Kidney tubule cell (primary cell): Measurements from ENCODE around the gene CPB2.

Source experiments
- DNase-seq: peaks from one replicate; pipeline ENCODE4 v3.0.0-alpha.2; 2018; ENCODE audit warnings: low spot score

Gene CPB2

GRCh38 chr13:46097015-46097414 lies 7.8 kb downstream of the CPB2 start:
- no peak for DNase-seq

- no peak for DNase-seq
Measured at GRCh38 chr13:46094478-46094877, 10.4 kb downstream of the CPB2 start.

GRCh38 chr13:46088821-46089562 lies 15.8 kb downstream of the CPB2 start:
- no peak for DNase-seq

- DNase-seq = no peak
Measured at GRCh38 chr13:46087481-46087880, 17.4 kb downstream of the CPB2 start.

- no peak for DNase-seq
Measured at GRCh38 chr13:46086985-46087384, 17.8 kb downstream of the CPB2 start.

- DNase-seq = no peak
Measured at GRCh38 chr13:46086421-46086922, 18.4 kb downstream of the CPB2 start.

- DNase-seq = no peak
Measured at GRCh38 chr13:46085737-46086136, 19.1 kb downstream of the CPB2 start.

- DNase-seq = no peak
Measured at GRCh38 chr13:46082324-46082723, 22.5 kb downstream of the CPB2 start.

- no peak for DNase-seq
Measured at GRCh38 chr13:46079770-46080169, 25.1 kb downstream of the CPB2 start.

GRCh38 chr13:46077265-46077664 lies 27.6 kb downstream of the CPB2 start:
- DNase-seq = no peak

- no peak for DNase-seq
Measured at GRCh38 chr13:46076827-46077226, 28.0 kb downstream of the CPB2 start.

GRCh38 chr13:46075811-46076210 lies 29.0 kb downstream of the CPB2 start:
- no peak for DNase-seq

GRCh38 chr13:46071590-46072249 lies 33.1 kb downstream of the CPB2 start:
- DNase-seq = no peak

- DNase-seq = no peak
Measured at GRCh38 chr13:46063292-46063691, 41.5 kb downstream of the CPB2 start.

GRCh38 chr13:46062185-46062584 lies 42.6 kb downstream of the CPB2 start:
- peak; percentile 8 for DNase-seq

GRCh38 chr13:46059405-46059804 lies 45.4 kb downstream of the CPB2 start:
- no peak for DNase-seq

GRCh38 chr13:46058268-46058667 lies 46.6 kb downstream of the CPB2 start:
- no peak for DNase-seq

GRCh38 chr13:46057256-46058015 lies 47.4 kb downstream of the CPB2 start:
- DNase-seq = peak; percentile 19

GRCh38 chr13:46053162-46054012 lies 51.4 kb downstream of the CPB2 start:
- DNase-seq = no peak

- peak; percentile 96 for DNase-seq
Measured at GRCh38 chr13:46052319-46053161, 52.3 kb downstream of the CPB2 start, which contains the start of gene ZC3H13. TSS of gene ZC3H13 (minus strand) at chr13:46052746. CDS start at chr13:46045507, 7,239 bp downstream.

- no peak for DNase-seq
Measured at GRCh38 chr13:46051968-46052318, 52.9 kb downstream of the CPB2 start.
